ENCODE measurements around the gene UPK3A. TPM values are rescaled to one million over a fixed set of nuclear protein-coding genes. Genes with fewer than 3 reads are reported as not detected.

The UPK3A gene
- total and polyA plus RNA-seq, 2 of the 13 experiments (the other 11 are each of a cell fraction or from before 2014, with no cell fraction given) = 10.5 to 13.8 TPM

DNA sequence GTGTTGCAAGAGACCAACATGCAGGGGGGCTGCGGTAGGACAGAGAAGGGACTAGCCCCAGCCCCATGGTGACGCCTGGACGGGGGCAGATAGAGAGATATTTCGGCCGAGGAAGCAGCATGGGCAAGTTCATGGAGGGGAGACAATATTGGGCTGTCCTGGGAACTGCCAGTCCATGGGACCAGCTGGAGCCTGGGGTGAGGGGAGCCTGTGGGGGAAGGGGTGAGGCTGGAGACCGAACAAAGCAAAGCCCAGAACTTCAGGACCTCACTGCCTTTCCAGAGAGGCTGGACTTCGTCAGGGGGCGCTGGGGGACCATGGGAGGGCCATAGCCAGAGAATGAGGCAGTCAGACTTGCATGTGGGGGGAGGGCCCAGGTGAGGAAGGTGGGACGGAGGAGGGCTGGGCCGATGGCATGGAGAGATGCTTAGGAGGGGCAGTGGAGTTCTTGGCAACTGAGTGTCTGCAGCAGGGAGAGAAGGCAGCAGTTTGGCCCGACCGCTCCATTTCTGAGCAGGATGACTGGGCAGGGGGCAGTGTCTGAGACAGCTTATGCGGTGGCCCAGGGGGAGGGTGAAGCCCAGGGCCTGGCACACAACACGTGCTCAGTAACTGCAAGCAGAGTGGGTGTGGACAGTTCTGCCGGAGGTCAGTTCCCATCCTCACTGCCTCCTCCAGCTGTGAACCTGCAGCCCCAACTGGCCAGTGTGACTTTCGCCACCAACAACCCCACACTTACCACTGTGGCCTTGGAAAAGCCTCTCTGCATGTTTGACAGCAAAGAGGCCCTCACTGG, 712 bp downstream of the UPK3A start (continued):
- TF ChIP-seq, protein P1, sequence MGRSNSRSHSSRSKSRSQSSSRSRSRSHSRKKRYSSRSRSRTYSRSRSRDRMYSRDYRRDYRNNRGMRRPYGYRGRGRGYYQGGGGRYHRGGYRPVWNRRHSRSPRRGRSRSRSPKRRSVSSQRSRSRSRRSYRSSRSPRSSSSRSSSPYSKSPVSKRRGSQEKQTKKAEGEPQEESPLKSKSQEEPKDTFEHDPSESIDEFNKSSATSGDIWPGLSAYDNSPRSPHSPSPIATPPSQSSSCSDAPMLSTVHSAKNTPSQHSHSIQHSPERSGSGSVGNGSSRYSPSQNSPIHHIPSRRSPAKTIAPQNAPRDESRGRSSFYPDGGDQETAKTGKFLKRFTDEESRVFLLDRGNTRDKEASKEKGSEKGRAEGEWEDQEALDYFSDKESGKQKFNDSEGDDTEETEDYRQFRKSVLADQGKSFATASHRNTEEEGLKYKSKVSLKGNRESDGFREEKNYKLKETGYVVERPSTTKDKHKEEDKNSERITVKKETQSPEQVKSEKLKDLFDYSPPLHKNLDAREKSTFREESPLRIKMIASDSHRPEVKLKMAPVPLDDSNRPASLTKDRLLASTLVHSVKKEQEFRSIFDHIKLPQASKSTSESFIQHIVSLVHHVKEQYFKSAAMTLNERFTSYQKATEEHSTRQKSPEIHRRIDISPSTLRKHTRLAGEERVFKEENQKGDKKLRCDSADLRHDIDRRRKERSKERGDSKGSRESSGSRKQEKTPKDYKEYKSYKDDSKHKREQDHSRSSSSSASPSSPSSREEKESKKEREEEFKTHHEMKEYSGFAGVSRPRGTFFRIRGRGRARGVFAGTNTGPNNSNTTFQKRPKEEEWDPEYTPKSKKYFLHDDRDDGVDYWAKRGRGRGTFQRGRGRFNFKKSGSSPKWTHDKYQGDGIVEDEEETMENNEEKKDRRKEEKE (IDR thresholded peaks at IDR 0.05) = no peak
- TF ChIP-seq ZFP36L1 (CRISPR knock-in tag; IDR thresholded peaks at IDR 0.05) (no peak), ZNF564 (CRISPR knock-in tag; IDR thresholded peaks at IDR 0.05) (0 out of 2 replicates have a peak, but pooled peaks have one; percentile 46), NCOA1 (CRISPR knock-in tag; IDR thresholded peaks at IDR 0.05) (no peak), FOXM1 (CRISPR knock-in tag; IDR thresholded peaks at IDR 0.05) (no peak), ZNF652 (CRISPR knock-in tag; IDR thresholded peaks at IDR 0.05; ENCODE audit: borderline replicate concordance, low read depth) (no peak), PHF21A (CRISPR knock-in tag; IDR thresholded peaks at IDR 0.05) (no peak), ZNF589 (CRISPR knock-in tag; conservative IDR thresholded peaks at IDR 0.05) (no peak), ASH2L (IDR thresholded peaks at IDR 0.05; ENCODE audit: insufficient read length, low read depth, low read length) (peak; percentile 10), CHD4 (IDR thresholded peaks at IDR 0.05; ENCODE audit: borderline replicate concordance, low read length) (no peak), ZMYM2 (CRISPR knock-in tag; IDR thresholded peaks at IDR 0.05) (no peak), PHF8 (CRISPR knock-in tag; IDR thresholded peaks at IDR 0.05) (peak; percentile 18; the same call in 1 of the 2 replicates)
- TF ChIP-seq, protein P2, sequence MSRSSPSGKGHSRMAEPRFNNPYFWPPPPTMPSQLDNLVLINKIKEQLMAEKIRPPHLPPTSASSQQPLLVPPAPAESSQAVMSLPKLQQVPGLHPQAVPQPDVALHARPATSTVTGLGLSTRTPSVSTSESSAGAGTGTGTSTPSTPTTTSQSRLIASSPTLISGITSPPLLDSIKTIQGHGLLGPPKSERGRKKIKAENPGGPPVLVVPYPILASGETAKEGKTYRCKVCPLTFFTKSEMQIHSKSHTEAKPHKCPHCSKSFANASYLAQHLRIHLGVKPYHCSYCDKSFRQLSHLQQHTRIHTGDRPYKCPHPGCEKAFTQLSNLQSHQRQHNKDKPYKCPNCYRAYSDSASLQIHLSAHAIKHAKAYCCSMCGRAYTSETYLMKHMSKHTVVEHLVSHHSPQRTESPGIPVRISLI (CRISPR knock-in tag; IDR thresholded peaks at IDR 0.05; ENCODE audit: borderline replicate concordance) = 0 out of 2 replicates have a peak, but pooled peaks have one; percentile 19
- TF ChIP-seq, protein P3, sequence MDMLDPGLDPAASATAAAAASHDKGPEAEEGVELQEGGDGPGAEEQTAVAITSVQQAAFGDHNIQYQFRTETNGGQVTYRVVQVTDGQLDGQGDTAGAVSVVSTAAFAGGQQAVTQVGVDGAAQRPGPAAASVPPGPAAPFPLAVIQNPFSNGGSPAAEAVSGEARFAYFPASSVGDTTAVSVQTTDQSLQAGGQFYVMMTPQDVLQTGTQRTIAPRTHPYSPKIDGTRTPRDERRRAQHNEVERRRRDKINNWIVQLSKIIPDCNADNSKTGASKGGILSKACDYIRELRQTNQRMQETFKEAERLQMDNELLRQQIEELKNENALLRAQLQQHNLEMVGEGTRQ (IDR thresholded peaks at IDR 0.05; ENCODE audit: low read depth, low read length) = no peak
- TF ChIP-seq, protein P3 (CRISPR knock-in tag; IDR thresholded peaks at IDR 0.05; ENCODE audit: borderline replicate concordance) = no peak
- TF ChIP-seq, protein P4, sequence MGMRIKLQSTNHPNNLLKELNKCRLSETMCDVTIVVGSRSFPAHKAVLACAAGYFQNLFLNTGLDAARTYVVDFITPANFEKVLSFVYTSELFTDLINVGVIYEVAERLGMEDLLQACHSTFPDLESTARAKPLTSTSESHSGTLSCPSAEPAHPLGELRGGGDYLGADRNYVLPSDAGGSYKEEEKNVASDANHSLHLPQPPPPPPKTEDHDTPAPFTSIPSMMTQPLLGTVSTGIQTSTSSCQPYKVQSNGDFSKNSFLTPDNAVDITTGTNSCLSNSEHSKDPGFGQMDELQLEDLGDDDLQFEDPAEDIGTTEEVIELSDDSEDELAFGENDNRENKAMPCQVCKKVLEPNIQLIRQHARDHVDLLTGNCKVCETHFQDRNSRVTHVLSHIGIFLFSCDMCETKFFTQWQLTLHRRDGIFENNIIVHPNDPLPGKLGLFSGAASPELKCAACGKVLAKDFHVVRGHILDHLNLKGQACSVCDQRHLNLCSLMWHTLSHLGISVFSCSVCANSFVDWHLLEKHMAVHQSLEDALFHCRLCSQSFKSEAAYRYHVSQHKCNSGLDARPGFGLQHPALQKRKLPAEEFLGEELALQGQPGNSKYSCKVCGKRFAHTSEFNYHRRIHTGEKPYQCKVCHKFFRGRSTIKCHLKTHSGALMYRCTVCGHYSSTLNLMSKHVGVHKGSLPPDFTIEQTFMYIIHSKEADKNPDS (CRISPR knock-in tag; IDR thresholded peaks at IDR 0.05) = no peak
- TF ChIP-seq, protein P5, sequence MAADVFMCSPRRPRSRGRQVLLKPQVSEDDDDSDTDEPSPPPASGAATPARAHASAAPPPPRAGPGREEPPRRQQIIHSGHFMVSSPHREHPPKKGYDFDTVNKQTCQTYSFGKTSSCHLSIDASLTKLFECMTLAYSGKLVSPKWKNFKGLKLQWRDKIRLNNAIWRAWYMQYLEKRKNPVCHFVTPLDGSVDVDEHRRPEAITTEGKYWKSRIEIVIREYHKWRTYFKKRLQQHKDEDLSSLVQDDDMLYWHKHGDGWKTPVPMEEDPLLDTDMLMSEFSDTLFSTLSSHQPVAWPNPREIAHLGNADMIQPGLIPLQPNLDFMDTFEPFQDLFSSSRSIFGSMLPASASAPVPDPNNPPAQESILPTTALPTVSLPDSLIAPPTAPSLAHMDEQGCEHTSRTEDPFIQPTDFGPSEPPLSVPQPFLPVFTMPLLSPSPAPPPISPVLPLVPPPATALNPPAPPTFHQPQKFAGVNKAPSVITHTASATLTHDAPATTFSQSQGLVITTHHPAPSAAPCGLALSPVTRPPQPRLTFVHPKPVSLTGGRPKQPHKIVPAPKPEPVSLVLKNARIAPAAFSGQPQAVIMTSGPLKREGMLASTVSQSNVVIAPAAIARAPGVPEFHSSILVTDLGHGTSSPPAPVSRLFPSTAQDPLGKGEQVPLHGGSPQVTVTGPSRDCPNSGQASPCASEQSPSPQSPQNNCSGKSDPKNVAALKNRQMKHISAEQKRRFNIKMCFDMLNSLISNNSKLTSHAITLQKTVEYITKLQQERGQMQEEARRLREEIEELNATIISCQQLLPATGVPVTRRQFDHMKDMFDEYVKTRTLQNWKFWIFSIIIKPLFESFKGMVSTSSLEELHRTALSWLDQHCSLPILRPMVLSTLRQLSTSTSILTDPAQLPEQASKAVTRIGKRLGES (CRISPR knock-in tag; IDR thresholded peaks at IDR 0.05; ENCODE audit: borderline replicate concordance) = no peak
